GM18502 (cell line): ENCODE results near the gene ABHD16A.
"Not testable (repeated sequence)": the region's sequence is repeated elsewhere in the genome, so short reads cannot be mapped to it uniquely, and the experiment has no call there.

Experiments used
- ATAC-seq: cut with Tn5 transposase; IDR thresholded peaks from one replicate; pipeline ENCODE4 v1.9.1; 2021; ENCODE audit warnings: mild to moderate bottlenecking; ENCODE audit not compliant: unreplicated experiment, poor library complexity

The ABHD16A gene

GRCh38 chr6:31717499-31718222, 14.5 kb upstream of the ABHD16A start:
- no peak for ATAC-seq

- ATAC-seq: no peak
Observed at GRCh38 chr6:31715022-31715958, 12.2 kb upstream of the ABHD16A start, which contains the start of gene LY6G6D. LY6G6D (plus strand) TSS chr6:31715348; CDS start chr6:31715356, 8 bp downstream.

- ATAC-seq: no peak
Observed at GRCh38 chr6:31713991-31714684, 11.0 kb upstream of the ABHD16A start.

GRCh38 chr6:31713465-31713864, 10.3 kb upstream of the ABHD16A start:
- no peak for ATAC-seq

GRCh38 chr6:31712296-31712695, 9.2 kb upstream of the ABHD16A start:
- no peak for ATAC-seq

- no peak for ATAC-seq
Observed at GRCh38 chr6:31711233-31711632, 8.1 kb upstream of the ABHD16A start.

- no peak for ATAC-seq
Observed at GRCh38 chr6:31710523-31711219, 7.5 kb upstream of the ABHD16A start.

GRCh38 chr6:31709157-31709556, 6.0 kb upstream of the ABHD16A start:
- not testable (repeated sequence) for ATAC-seq

- no peak for ATAC-seq
Observed at GRCh38 chr6:31708224-31708623, 5.1 kb upstream of the ABHD16A start.

GRCh38 chr6:31707701-31708100, 4.6 kb upstream of the ABHD16A start:
- ATAC-seq: no peak

- ATAC-seq: no peak
Observed at GRCh38 chr6:31706599-31706998, 3.5 kb upstream of the ABHD16A start, which contains the start of gene LY6G6F. LY6G6F (plus strand) TSS chr6:31706866; CDS start chr6:31706907, 41 bp downstream.

- no peak for ATAC-seq
Observed at GRCh38 chr6:31705931-31706330, 2.8 kb upstream of the ABHD16A start.

- no peak for ATAC-seq
Observed at GRCh38 chr6:31702405-31702818, 712 bp downstream of the ABHD16A start.

GRCh38 chr6:31701666-31702404, 1.3 kb downstream of the ABHD16A start:
- no peak for ATAC-seq

- no peak for ATAC-seq
Observed at GRCh38 chr6:31700740-31701401, 2.3 kb downstream of the ABHD16A start.

GRCh38 chr6:31697555-31697954, 5.6 kb downstream of the ABHD16A start:
- no peak for ATAC-seq

- ATAC-seq: no peak
Observed at GRCh38 chr6:31693535-31693934, 9.6 kb downstream of the ABHD16A start.

GRCh38 chr6:31692886-31693285, 10.2 kb downstream of the ABHD16A start:
- no peak for ATAC-seq

GRCh38 chr6:31692353-31692752, 10.8 kb downstream of the ABHD16A start:
- ATAC-seq: no peak
